Breast epithelium (tissue), 3 donors: ENCODE measurements around the gene PANX1.

Source experiments
- POLR2A ChIP-seq: fragments of 450-650 bp; IDR thresholded peaks from one replicate; pipeline ENCODE4 v1.6.1; 2016; ENCODE audit warnings: antibody characterized with exemption, mild to moderate bottlenecking, moderate library complexity
- POLR2AphosphoS5 ChIP-seq, 3 donors: sonication (generic); formaldehyde crosslinking; IDR thresholded peaks; one replicate each; pipeline ENCODE4 v1.6.1; 2017; ENCODE audit warnings: antibody characterized with exemption in 3 of 3
- TF ChIP-seq, protein P1 (sequence below), 3 donors: fragments of 450-650 bp; IDR thresholded peaks; one replicate each; pipeline ENCODE4 v1.5.1; 2016 to 2017; ENCODE audit warnings: antibody characterized with exemption in 3 of 3, mild to moderate bottlenecking in 3 of 3, moderate library complexity in 3 of 3

DNA sequence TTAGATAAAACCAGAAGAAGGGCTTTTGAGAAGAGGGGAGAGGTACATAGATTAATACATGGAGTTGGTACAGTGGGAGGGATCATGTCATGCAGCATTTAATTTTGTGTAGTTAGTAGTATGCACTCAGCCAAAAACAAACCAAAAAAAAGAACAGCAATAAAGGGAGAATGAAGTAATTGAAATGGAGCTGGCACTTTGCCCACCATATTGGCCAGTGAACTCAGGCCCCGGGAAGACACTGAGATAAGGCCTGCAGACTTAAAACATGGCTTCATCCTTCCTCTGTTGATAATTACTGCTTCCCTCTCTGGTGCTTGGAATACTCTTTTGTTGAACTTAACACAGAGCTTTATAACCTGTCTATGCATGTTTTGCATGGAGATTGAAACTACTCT, 3.1 kb downstream of the PANX1 start:
- TF ChIP-seq, protein P1, sequence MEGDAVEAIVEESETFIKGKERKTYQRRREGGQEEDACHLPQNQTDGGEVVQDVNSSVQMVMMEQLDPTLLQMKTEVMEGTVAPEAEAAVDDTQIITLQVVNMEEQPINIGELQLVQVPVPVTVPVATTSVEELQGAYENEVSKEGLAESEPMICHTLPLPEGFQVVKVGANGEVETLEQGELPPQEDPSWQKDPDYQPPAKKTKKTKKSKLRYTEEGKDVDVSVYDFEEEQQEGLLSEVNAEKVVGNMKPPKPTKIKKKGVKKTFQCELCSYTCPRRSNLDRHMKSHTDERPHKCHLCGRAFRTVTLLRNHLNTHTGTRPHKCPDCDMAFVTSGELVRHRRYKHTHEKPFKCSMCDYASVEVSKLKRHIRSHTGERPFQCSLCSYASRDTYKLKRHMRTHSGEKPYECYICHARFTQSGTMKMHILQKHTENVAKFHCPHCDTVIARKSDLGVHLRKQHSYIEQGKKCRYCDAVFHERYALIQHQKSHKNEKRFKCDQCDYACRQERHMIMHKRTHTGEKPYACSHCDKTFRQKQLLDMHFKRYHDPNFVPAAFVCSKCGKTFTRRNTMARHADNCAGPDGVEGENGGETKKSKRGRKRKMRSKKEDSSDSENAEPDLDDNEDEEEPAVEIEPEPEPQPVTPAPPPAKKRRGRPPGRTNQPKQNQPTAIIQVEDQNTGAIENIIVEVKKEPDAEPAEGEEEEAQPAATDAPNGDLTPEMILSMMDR (IDR thresholded peaks at IDR 0.05), result no peak
- no peak for TF ChIP-seq POLR2A
- TF ChIP-seq POLR2AphosphoS5 (IDR thresholded peaks at IDR 0.05), result no peak
